ENCODE results near the gene TJAP1. TPM values are rescaled to one million over a fixed set of nuclear protein-coding genes. Genes with fewer than 3 reads are reported as not detected.
"Not testable (repeated sequence)": the region's sequence is repeated elsewhere in the genome, so short reads cannot be mapped to it uniquely, and the experiment has no call there.

The TJAP1 gene
- total RNA-seq, 1 experiment from 2014 or later, result 21.3 TPM

GRCh38 chr6:43451939-43452338 is 25.4 kb upstream of the TJAP1 start:
- DNase-seq (ENCODE audit: low read depth), result no peak

- DNase-seq (ENCODE audit: low read depth), result no peak
Observed at GRCh38 chr6:43452896-43453295, 24.5 kb upstream of the TJAP1 start.

GRCh38 chr6:43453831-43454230 is 23.5 kb upstream of the TJAP1 start:
- no peak for DNase-seq (ENCODE audit: low read depth)

DNA sequence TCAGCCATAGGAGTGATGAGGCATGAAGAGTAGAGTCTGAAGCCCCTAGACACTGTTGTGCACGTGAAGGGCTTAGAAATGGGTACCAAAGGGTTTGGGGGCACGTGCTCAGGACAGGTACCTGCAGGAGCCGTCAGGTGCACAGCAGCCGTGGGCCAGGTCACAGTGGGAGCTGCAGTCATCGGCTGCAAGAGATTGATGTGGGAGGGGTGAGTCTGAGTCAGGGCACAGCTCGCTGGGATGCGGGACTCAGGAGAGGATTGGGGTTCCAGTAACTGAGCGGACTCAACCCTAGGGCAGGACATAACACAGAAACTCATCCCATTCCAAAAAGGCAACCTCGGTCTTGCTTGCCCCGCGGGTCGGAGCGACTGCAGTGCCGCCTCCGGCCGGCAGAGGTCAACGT is 23.1 kb upstream of the TJAP1 start:
- DNase-seq (ENCODE audit: low read depth), result no peak

DNA sequence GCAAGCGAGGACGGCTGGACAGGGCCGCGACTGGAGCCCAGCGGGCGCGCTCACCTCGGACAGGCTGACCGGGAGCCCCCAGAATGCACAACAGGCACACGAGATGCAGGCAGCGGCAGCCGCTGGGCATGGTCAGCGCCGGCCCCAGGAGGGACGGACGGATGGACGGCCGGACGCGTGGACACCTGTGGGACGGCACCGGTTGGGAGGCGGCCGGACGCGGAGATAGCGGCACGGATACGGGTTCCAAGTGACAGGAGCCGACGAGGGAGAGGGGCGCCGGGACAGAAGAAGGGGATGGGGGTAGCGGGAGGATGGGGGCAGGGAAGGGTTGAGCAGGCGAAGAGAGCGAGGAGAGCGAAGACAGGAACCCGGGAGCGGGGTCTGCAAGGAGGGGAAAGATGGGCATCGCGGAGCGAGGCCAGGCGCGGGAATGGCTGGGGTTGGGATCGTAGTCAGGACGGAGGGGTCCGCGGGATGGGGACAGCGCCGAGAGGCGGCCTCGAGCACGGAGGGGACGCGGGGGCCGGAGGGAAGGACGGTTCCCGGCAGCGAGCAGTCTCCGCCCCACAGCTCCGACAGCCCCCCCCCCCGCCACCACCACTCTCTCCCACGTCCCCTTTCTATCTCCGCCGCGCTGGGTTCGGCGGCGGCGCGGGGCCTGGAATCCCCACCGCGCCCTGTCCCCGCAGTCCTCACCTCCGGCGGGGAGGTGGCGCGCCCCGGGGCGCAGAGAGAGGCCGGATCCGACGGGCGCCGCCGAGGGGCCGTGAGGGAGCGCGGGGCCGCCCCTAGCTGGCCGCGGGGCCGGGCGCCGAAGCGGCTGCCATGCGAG is 22.5 kb upstream of the TJAP1 start:
- DNase-seq (ENCODE audit: low read depth), result peak; percentile 72

DNA sequence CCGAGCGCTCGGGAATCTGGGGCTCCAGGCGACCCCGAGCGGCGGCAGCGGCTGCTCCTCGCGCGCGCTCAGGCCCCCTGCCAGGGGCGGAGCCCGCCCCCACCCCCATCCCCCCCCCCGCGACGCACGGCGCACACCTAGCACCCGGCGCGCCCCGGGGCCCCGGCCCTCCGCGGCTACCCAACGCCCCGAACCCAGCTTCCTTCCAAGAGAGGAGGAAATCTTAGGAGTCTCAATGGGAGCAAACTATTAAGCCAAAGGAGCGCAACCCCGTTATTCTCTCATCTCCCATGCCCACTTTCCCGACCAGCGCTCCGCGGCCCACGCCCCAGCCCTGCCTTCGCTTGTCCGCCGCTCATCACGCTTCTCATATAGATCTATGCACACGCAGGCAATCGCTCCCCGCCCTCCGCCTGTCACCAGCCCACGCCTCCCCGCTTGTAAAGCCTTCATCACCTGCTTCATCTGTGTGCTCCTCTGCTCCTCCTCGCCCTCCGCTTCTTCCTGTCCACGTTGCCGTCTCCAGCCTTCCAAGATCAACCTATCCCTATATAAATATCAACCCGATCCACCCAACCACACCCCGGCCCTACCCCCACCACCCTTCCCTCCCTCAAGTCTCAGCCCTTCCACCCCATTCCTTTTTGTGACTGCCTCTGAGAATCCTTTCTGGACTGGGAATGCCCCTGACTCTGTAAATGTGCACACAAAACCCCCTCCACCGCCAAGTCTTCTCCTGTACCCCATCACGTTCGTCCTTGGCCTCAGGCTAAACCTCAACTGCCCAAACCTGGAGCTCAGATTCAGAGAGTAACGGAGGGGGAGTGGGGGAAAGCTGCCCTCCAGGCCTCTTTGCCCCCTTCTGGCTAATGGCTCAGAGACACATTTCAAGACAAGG is 21.6 kb upstream of the TJAP1 start, which contains the start of gene DLK2:
DLK2 (minus strand) TSS at position 18 of the 898 bp plus-strand sequence. CDS start 723 bp downstream, outside the sequence.
- no peak for DNase-seq (ENCODE audit: low read depth)

DNA sequence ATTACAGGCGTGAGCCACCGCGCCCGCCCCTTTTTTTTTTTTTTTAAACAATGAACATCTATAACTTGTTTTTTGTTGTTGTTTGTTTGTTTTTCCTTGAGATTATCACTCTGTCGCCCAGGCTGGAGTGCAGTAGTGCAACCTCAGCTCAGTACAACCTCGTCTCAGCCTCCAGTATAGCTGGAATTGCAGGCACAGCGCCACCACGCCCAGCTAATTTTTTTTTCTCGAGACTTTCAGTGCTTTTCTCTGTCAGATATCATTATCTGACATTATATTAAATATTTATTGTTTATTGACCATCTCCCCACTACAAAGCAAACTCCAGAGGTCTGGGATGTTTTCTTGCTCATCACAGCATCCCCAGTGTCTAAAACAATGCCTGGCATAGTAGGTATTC is 19.7 kb upstream of the TJAP1 start:
- no peak for DNase-seq (ENCODE audit: low read depth)

GRCh38 chr6:43458154-43458553 is 19.2 kb upstream of the TJAP1 start:
- DNase-seq (ENCODE audit: low read depth), result not testable (repeated sequence)

- no peak for DNase-seq (ENCODE audit: low read depth)
Observed at GRCh38 chr6:43459535-43459934, 17.8 kb upstream of the TJAP1 start.

DNA sequence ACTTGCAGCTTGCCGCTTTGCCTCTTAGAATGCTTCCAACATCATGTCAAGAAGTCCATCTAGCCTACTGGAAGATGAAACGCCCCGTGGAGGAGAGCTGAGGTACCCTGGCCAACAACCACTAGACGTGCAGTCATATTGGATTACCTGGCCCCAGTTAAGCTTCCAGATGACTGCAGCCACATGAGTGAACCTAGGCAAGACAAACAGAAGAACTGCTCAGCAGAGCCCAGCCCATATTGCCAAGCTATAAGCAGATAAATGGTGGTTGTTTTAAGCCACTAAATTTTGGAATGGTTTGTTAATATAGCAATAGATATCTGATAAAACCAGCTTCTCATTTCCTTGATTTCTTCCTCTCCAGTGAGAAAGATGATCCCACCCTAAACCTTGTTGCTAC is 17.3 kb upstream of the TJAP1 start:
- no peak for DNase-seq (ENCODE audit: low read depth)

- no peak for DNase-seq (ENCODE audit: low read depth)
Observed at GRCh38 chr6:43461936-43462335, 15.4 kb upstream of the TJAP1 start.

- DNase-seq (ENCODE audit: low read depth), result no peak
Observed at GRCh38 chr6:43464337-43464736, 13.0 kb upstream of the TJAP1 start.

- no peak for DNase-seq (ENCODE audit: low read depth)
Observed at GRCh38 chr6:43465948-43466347, 11.4 kb upstream of the TJAP1 start.

GRCh38 chr6:43467265-43467664 is 10.1 kb upstream of the TJAP1 start:
- not testable (repeated sequence) for DNase-seq (ENCODE audit: low read depth)

- DNase-seq (ENCODE audit: low read depth), result no peak
Observed at GRCh38 chr6:43467752-43468151, 9.6 kb upstream of the TJAP1 start.

- DNase-seq (ENCODE audit: low read depth), result no peak
Observed at GRCh38 chr6:43468240-43468639, 9.1 kb upstream of the TJAP1 start.

- no peak for DNase-seq (ENCODE audit: low read depth)
Observed at GRCh38 chr6:43468748-43469681, 8.4 kb upstream of the TJAP1 start.

- no peak for DNase-seq (ENCODE audit: low read depth)
Observed at GRCh38 chr6:43469947-43470346, 7.4 kb upstream of the TJAP1 start.

- DNase-seq (ENCODE audit: low read depth), result no peak
Observed at GRCh38 chr6:43471399-43471798, 6.0 kb upstream of the TJAP1 start.

DNA sequence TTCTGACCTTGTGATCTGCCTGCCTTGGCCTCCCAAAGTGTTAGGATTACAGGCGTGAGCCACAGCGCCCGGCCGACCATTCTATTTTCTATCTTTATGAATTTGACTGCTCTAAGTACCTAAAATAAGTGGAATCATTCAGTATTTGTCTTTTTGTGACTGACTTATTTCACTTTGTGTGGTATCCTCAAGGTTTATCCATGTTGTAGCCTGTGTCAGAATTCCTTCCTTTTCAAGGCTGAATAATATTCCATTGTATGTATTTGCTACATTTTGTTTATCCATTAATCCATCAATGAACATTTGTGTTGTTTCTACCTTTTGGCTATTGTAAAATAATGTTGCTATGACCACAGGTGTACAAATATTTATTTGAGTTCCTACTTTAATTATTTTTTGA is 4.9 kb upstream of the TJAP1 start:
- DNase-seq (ENCODE audit: low read depth), result no peak

- DNase-seq (ENCODE audit: low read depth), result no peak
Observed at GRCh38 chr6:43475516-43475915, 1.9 kb upstream of the TJAP1 start.

Data from HT1080 (cell line).